Renal cortical epithelial cell (primary cell): ENCODE measurements around the gene PCDHGB5. TPM values are rescaled to one million over a fixed set of nuclear protein-coding genes. Genes with fewer than 3 reads are reported as not detected.
"Not testable (repeated sequence)": the region's sequence is repeated elsewhere in the genome, so short reads cannot be mapped to it uniquely, and the experiment has no call there.

Experiments
- DNase-seq: peaks from one replicate; pipeline ENCODE4 v3.0.0-alpha.2; 2011; ENCODE audit warnings: low read depth
- total RNA-seq: library from RNA; depleted of rRNA; stranded (reverse); fragments of >200 nt; gene quantifications from 2 replicates; pipeline ENCODE4 v1.2.3, GENCODE V29; 2014

Gene PCDHGB5
- total RNA-seq, 1 donor from 2014 or later: 17.8 TPM

DNA sequence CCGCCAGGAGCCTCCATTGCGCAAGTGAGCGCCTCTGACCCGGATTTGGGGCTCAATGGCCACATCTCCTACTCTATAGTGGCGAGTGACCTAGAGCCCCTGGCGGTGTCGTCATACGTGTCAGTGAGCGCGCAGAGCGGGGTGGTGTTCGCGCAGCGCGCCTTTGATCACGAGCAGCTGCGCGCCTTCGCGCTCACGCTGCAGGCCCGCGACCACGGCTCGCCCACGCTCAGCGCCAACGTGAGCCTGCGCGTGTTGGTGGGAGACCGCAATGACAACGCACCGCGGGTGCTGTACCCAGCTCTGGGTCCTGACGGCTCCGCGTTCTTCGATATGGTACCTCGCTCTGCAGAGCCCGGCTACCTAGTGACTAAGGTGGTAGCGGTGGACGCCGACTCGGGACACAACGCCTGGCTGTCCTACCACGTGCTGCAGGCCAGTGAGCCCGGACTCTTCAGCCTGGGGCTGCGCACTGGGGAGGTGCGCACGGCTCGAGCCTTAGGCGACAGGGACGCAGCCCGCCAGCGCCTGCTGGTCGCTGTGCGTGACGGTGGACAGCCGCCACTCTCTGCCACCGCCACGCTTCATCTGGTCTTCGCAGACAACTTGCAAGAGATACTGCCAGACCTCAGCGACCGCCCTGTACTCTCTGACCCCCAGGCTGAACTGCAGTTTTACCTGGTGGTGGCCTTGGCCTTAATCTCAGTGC, 12.0 kb downstream of the PCDHGB5 start:
- DNase-seq: no peak

DNA sequence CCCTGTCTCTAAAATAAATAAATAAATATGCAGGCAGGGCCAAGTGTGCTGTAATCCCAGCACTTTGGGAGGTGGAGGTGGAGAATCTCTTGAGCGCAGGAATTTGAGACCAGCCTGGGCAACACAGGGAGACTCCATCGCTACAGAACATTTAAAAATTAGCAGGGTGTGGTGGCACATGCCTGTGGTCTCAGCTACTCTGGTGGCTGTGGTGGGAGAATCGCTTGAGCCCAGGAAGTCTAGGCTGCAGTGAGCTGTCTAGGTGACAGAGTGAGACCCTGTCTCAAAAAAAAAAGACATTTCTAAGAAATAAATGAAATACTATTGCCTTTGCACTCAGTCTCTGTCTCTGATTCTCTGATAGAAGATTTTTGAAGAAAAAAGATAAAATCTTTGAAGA, 13.8 kb downstream of the PCDHGB5 start:
- no peak for DNase-seq

DNA sequence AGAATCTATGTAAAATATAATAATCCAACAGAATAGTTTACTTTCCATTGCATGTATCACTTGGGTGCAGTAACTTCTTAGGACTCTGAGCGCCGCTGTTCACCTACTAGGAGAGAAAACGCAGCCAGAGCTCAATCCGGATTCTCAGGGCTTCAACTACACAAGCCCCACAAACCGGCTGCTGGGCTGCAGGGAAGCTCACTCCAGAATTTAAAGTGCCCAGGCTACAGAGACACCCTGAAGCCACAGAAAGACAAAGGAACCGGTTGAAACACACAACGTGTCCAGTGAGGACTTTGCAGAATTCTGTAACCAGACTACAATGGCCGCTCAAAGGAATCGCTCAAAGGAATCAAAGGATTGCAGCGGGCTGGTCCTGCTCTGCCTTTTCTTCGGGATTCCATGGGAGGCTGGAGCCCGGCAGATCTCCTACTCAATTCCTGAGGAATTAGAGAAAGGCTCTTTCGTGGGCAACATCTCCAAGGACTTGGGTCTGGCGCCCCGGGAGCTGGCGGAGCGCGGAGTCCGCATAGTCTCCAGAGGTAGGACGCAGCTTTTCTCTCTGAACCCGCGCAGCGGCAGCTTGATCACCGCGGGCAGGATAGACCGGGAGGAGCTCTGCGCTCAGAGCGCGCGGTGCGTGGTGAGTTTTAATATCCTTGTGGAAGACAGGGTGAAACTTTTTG, 15.2 kb downstream of the PCDHGB5 start, which contains the start of gene PCDHGA10:
Gene PCDHGA10 (plus strand): TSS at position 134 of the 686 bp plus-strand sequence. CDS start 189 bp downstream, at position 323.
- DNase-seq: peak; percentile 30

DNA sequence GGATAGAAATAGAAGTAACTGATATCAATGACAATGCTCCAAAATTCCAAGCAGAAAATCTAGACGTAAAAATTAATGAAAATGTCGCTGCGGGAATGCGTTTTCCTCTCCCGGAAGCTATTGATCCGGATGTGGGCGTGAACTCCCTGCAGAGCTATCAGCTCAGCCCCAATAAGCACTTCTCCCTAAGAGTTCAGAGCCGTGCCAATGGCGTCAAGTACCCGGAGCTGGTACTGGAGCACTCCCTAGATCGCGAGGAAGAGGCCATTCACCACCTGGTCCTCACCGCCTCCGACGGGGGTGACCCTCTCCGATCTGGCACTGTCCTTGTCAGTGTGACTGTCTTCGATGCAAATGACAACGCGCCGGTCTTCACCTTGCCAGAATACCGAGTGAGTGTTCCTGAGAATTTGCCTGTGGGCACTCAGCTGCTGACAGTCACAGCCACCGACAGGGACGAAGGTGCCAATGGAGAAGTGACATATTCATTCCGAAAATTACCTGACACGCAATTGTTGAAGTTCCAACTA, 15.9 kb downstream of the PCDHGB5 start:
- no peak for DNase-seq

DNA sequence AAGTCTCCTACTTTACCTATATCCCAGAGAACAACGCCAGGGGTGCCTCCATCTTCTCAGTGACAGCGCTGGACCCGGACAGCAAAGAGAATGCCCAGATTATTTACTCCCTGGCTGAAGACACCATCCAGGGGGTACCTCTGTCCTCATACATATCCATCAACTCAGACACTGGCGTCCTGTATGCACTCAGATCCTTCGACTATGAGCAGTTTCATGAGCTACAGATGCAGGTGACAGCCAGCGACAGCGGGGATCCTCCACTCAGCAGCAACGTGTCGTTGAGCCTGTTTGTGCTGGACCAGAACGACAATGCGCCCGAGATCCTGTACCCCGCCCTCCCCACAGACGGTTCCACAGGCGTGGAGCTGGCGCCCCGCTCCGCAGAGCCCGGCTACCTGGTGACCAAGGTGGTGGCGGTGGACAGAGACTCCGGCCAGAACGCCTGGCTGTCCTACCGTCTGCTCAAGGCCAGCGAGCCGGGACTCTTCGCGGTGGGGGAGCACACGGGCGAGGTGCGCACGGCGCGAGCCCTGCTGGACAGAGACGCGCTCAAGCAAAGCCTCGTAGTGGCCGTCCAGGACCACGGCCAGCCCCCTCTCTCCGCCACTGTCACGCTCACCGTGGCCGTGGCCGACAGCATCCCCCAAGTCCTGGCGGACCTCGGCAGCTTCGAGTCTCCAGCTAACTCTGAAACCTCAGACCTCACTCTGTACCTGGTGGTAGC, 17.0 kb downstream of the PCDHGB5 start:
- DNase-seq: not testable (repeated sequence)

DNA sequence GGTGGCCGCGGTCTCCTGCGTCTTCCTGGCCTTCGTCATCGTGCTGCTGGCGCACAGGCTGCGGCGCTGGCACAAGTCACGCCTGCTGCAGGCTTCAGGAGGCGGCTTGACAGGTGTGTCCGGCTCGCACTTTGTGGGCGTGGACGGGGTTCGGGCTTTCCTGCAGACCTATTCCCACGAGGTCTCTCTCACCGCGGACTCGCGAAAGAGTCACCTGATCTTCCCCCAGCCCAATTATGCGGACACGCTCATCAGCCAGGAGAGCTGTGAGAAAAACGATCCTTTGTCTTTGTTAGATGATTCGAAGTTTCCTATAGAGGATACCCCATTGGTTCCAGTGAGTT, 17.5 kb downstream of the PCDHGB5 start:
- not testable (repeated sequence) for DNase-seq

DNA sequence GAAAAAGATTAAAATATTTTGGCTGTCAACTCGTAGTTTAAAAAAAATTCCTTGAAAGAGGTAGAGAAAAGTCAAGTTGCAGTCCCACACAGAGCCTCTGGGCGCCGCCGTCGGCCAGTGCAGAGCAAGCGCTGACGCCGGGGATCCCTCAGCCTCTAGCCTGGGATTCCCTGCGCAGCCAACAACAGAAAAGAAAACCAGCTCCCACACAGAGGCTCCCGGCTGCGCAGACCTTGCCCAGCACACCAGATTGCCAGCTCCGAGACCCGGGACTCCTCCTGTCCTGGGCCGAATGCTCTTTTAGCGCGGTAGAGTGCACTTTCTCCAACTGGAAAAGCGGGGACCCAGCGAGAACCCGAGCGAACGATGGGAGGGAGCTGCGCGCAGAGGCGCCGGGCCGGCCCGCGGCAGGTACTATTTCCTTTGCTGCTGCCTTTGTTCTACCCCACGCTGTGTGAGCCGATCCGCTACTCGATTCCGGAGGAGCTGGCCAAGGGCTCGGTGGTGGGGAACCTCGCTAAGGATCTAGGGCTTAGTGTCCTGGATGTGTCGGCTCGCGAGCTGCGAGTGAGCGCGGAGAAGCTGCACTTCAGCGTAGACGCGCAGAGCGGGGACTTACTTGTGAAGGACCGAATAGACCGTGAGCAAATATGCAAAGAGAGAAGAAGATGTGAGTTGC, 19.9 kb downstream of the PCDHGB5 start, which contains the start of gene PCDHGB7:
Gene PCDHGB7 (plus strand): TSS at position 184 of the 679 bp plus-strand sequence. CDS start 183 bp downstream, at position 367.
- DNase-seq: peak; percentile 58

DNA sequence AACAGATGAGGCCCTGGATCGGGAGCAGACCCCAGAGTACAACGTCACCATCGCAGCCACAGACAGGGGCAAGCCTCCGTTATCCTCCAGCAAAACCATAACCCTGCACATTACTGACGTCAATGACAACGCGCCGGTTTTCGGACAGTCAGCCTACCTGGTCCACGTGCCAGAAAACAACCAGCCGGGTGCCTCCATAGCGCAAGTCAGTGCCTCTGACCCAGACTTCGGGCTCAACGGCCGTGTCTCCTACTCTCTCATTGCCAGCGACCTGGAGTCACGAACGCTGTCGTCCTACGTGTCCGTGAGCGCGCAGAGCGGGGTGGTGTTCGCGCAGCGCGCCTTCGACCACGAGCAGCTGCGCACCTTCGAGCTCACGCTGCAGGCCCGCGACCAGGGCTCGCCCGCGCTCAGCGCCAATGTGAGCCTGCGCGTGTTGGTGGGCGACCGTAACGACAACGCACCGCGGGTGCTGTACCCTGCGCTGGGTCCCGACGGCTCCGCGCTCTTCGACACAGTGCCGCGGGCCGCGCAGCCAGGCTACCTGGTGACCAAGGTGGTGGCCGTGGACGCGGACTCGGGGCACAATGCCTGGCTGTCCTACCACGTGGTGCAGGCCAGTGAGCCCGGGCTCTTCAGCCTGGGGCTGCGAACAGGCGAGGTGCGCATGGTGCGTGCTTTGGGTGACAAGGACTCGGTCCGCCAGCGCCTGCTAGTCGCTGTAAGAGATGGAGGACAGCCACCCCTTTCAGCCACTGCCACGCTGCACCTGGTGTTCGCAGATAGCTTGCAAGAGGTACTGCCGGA, 21.5 kb downstream of the PCDHGB5 start:
- DNase-seq: no peak

DNA sequence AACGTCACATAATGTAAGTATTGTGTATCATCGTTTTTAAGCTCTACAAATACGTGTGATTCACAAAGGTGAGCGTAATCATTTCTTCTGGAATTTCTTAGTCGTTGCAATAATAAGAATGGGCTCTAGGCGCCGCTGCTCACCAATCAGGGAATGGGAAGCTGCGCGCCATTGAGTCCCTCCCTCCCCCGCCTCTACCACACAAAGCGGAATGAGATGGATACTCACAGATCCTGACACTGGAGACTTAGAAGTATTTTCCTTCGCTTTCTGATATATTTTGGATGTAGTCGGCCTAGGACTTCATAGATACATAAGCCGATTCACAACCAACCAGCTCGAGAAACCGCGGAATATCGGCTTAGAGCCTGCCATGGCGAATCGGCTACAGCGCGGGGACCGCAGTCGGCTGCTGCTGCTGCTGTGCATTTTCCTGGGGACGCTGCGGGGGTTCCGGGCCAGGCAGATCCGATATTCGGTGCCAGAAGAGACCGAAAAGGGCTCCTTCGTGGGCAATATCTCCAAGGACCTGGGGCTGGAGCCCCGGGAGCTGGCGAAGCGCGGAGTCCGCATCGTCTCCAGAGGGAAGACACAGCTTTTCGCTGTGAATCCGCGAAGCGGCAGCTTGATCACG, 23.2 kb downstream of the PCDHGB5 start, which contains the start of gene PCDHGA11:
Gene PCDHGA11 (plus strand): TSS at position 197 of the 634 bp plus-strand sequence. CDS start 177 bp downstream, at position 374.
- peak; percentile 13 for DNase-seq

DNA sequence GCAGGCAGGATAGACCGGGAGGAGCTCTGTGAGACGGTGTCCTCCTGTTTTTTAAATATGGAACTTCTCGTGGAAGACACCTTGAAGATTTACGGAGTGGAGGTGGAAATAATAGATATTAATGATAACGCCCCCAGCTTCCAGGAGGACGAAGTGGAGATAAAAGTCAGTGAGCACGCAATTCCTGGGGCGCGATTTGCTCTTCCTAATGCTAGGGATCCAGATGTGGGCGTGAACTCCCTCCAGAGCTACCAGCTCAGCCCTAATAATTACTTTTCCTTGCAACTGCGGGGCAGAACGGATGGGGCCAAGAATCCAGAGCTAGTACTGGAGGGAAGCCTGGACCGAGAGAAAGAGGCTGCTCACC, 23.7 kb downstream of the PCDHGB5 start:
- DNase-seq: no peak

DNA sequence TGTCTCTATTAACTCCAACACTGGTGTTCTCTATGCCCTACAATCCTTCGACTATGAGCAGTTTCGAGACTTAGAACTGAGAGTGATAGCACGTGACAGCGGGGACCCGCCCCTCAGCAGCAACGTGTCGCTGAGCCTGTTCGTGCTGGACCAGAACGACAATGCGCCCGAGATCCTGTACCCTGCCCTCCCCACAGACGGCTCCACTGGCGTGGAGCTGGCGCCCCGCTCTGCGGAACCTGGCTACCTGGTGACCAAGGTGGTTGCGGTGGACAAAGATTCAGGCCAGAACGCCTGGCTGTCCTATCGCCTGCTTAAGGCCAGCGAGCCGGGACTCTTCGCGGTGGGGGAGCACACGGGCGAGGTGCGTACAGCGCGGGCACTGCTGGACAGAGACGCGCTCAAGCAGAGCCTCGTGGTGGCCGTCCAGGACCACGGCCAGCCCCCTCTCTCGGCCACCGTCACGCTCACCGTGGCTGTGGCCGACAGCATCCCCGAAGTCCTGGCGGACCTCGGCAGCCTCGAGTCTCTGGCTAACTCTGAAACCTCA, 25.1 kb downstream of the PCDHGB5 start:
- no peak for DNase-seq

DNA sequence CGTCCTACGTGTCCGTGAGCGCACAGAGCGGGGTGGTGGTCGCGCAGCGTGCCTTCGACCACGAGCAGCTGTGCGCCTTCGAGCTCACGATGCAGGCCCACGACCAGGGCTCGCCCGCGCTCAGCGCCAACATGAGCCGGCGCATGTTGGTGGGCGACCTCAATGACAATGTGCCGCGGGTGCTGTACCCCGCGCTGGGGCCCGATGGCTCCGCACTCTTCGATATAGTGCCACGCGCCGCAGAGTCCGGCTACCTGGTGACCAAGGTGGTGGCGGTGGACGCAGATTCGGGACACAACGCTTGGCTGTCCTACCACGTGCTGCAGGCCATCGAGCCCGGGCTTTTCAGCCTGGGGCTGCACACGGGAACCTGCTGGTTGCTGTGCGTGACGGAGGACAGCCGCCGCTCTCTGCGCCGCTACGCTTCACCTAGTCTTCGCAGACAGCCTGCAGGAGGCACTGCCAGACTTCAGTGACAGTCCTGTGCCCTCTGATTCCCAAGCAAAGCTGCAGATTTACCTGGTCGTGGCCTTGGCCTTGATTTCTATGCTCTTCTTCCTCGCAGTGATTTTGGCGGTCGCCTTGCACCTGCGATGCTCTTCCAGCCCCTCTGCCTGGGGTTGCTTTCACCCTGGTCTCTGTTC, 30.2 kb downstream of the PCDHGB5 start:
- DNase-seq: no peak

DNA sequence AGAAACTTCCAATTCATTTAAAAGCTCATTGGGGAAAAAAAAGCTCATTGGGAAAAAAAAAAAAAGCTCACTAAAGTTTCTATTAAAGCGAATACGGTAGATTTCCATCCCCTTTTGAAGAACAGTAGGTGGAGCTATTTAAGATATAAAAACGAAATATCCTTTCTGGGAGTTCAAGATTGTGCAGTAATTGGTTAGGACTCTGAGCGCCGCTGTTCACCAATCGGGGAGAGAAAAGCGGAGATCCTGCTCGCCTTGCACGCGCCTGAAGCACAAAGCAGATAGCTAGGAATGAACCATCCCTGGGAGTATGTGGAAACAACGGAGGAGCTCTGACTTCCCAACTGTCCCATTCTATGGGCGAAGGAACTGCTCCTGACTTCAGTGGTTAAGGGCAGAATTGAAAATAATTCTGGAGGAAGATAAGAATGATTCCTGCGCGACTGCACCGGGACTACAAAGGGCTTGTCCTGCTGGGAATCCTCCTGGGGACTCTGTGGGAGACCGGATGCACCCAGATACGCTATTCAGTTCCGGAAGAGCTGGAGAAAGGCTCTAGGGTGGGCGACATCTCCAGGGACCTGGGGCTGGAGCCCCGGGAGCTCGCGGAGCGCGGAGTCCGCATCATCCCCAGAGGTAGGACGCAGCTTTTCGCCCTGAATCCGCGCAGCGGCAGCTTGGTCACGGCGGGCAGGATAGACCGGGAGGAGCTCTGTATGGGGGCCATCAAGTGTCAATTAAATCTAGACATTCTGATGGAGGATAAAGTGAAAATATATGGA, 32.8 kb downstream of the PCDHGB5 start, which contains the start of gene PCDHGA12:
Gene PCDHGA12 (plus strand): TSS at position 176 of the 782 bp plus-strand sequence. CDS start 253 bp downstream, at position 429.
- DNase-seq: peak; percentile 45

DNA sequence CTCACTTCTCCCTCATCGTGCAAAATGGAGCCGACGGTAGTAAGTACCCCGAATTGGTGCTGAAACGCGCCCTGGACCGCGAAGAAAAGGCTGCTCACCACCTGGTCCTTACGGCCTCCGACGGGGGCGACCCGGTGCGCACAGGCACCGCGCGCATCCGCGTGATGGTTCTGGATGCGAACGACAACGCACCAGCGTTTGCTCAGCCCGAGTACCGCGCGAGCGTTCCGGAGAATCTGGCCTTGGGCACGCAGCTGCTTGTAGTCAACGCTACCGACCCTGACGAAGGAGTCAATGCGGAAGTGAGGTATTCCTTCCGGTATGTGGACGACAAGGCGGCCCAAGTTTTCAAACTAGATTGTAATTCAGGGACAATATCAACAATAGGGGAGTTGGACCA, 33.5 kb downstream of the PCDHGB5 start:
- no peak for DNase-seq

DNA sequence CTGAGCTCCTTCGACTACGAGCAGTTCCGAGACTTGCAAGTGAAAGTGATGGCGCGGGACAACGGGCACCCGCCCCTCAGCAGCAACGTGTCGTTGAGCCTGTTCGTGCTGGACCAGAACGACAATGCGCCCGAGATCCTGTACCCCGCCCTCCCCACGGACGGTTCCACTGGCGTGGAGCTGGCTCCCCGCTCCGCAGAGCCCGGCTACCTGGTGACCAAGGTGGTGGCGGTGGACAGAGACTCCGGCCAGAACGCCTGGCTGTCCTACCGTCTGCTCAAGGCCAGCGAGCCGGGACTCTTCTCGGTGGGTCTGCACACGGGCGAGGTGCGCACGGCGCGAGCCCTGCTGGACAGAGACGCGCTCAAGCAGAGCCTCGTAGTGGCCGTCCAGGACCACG, 34.6 kb downstream of the PCDHGB5 start:
- DNase-seq: not testable (repeated sequence)

DNA sequence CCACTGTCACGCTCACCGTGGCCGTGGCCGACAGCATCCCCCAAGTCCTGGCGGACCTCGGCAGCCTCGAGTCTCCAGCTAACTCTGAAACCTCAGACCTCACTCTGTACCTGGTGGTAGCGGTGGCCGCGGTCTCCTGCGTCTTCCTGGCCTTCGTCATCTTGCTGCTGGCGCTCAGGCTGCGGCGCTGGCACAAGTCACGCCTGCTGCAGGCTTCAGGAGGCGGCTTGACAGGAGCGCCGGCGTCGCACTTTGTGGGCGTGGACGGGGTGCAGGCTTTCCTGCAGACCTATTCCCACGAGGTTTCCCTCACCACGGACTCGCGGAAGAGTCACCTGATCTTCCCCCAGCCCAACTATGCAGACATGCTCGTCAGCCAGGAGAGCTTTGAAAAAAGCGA, 35.0 kb downstream of the PCDHGB5 start:
- DNase-seq: not testable (repeated sequence)

DNA sequence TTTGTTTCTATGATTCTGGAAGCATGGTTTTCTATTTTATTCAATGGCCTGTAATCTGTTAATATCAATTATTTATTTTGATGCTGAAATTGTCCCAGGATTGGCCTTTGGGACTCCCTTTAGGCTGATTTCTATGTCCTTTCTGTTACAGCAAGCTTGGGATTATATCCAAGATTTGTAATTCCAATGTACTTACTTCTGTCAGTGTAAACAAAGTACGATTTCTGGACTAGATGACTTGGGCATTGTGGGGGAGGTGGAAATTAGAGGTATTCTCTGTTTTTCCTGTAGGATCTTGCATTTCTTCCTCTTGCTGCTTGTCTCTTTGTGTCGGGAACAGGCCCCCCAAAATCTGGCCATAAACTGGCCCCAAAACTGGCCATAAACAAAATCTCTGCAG, 36.3 kb downstream of the PCDHGB5 start:
- DNase-seq: no peak

DNA sequence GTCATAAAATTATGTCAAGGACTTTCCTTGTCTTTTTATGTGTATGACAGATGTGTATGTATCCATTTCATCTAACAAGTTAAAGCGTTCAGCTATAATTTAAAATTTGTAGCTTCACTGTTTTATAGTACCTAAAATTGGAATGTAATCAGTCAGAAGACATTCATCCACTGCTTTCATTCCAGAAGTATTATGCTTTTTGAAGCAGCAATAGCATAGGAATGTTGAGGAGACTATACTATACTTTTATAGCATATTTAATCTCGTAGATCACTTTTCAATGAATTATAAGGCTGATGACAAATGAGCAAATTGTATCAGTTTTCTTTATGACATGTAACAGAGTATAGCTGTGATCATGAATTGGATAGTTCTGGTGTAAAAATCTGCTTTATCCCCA, 39.5 kb downstream of the PCDHGB5 start:
- DNase-seq: no peak
